Caki2 (cell line): ENCODE measurements around the gene ARL14. TPM values are rescaled to one million over a fixed set of nuclear protein-coding genes. Genes with fewer than 3 reads are reported as not detected.

Experiments
- DNase-seq: peaks from one replicate; pipeline ENCODE4 v3.0.0-alpha.2; 2015; ENCODE audit warnings: low read depth
- in situ Hi-C: cut with HindIII; loops from 2 replicates; pipeline ENCODE4 v1.10.0; 2016; ENCODE audit warnings: low sequenced_read_pairs, low pct_unique_long_range_greater_than_20kb, mixed read lengths
- total RNA-seq: library from RNA; depleted of rRNA; stranded (reverse); fragments of >200 nt; shearing (Covaris generic); gene quantifications from 2 replicates; pipeline ENCODE4 v1.2.3, GENCODE V29; 2014; ENCODE audit warnings: low replicate concordance; rRNA removed

ARL14 gene
- 0.26 TPM in 1 of 2 replicates, not detected in the other for total RNA-seq

- in situ Hi-C loops: no loop called here
- DNase-seq: peak; percentile 78
Measured at GRCh38 chr3:160676547-160677303, at the start of gene ARL14. ARL14 (plus strand) TSS chr3:160677160; CDS start chr3:160677347, 187 bp downstream.

GRCh38 chr3:160629491-160629890, 47.5 kb upstream of the ARL14 start:
- in situ Hi-C loops: no loop called here
- no peak for DNase-seq

- no peak for DNase-seq
- in situ Hi-C loops: no loop called here
Measured at GRCh38 chr3:160633361-160634083, 43.4 kb upstream of the ARL14 start.

GRCh38 chr3:160635213-160635612, 41.7 kb upstream of the ARL14 start:
- DNase-seq: no peak
- in situ Hi-C loops: no loop called here

GRCh38 chr3:160637086-160637485, 39.9 kb upstream of the ARL14 start:
- DNase-seq: no peak
- in situ Hi-C loops: no loop called here

GRCh38 chr3:160638184-160638583, 38.8 kb upstream of the ARL14 start:
- in situ Hi-C loops: no loop called here
- no peak for DNase-seq

- peak; percentile 41 for DNase-seq
- in situ Hi-C loops: no loop called here
Measured at GRCh38 chr3:160641665-160642309, 35.2 kb upstream of the ARL14 start.

GRCh38 chr3:160643994-160644393, 33.0 kb upstream of the ARL14 start:
- in situ Hi-C loops: no loop called here
- no peak for DNase-seq

GRCh38 chr3:160644491-160644890, 32.5 kb upstream of the ARL14 start:
- in situ Hi-C loops: no loop called here
- no peak for DNase-seq

GRCh38 chr3:160648701-160649100, 28.3 kb upstream of the ARL14 start:
- no peak for DNase-seq
- in situ Hi-C loops: no loop called here

- in situ Hi-C loops: no loop called here
- no peak for DNase-seq
Measured at GRCh38 chr3:160649596-160649995, 27.4 kb upstream of the ARL14 start.

- in situ Hi-C loops: no loop called here
- no peak for DNase-seq
Measured at GRCh38 chr3:160653512-160653911, 23.4 kb upstream of the ARL14 start.

- in situ Hi-C loops: no loop called here
- no peak for DNase-seq
Measured at GRCh38 chr3:160660902-160661301, 16.1 kb upstream of the ARL14 start.

- no peak for DNase-seq
- in situ Hi-C loops: no loop called here
Measured at GRCh38 chr3:160661660-160662059, 15.3 kb upstream of the ARL14 start.

- in situ Hi-C loops: no loop called here
Measured at GRCh38 chr3:160665231-160665630, 11.7 kb upstream of the ARL14 start.

GRCh38 chr3:160665784-160666526, 11.0 kb upstream of the ARL14 start:
- peak; percentile 55 for DNase-seq
- in situ Hi-C loops: no loop called here

More at GRCh38 chr3:160665231-160665630, 11.7 kb upstream of the ARL14 start:
- DNase-seq: no peak

- DNase-seq: peak; percentile 60
- in situ Hi-C loops: no loop called here
Measured at GRCh38 chr3:160667452-160667851, 9.5 kb upstream of the ARL14 start.

- DNase-seq: no peak
- in situ Hi-C loops: no loop called here
Measured at GRCh38 chr3:160668454-160668853, 8.5 kb upstream of the ARL14 start.
